Left renal pelvis (tissue), 4 donors: ENCODE measurements around the gene PCBP3. TPM values are rescaled to one million over a fixed set of nuclear protein-coding genes. Genes with fewer than 3 reads are reported as not detected.

Experiments
- DNase-seq, 4 donors: peaks; one replicate each; pipeline ENCODE4 v3.0.0-alpha.2; 2013; ENCODE audit warnings: low read depth in 4 of 4, low spot score in 3 of 4
- polyA plus RNA-seq, 4 donors: library from polyadenylated mRNA; unstranded; fragments of 120-200 nt; gene quantifications; one replicate each; pipeline ENCODE4 v1.2.1, GENCODE V29; 2013; ENCODE audit not compliant: insufficient read length in 4 of 4

PCBP3 gene
- polyA plus RNA-seq, 4 donors, result 1.3 to 2.2 (median 1.8) TPM

- no peak for DNase-seq
Observed at GRCh38 chr21:45721671-45722070, 78.1 kb downstream of the PCBP3 start.

- DNase-seq, result no peak
Observed at GRCh38 chr21:45723049-45723958, 79.8 kb downstream of the PCBP3 start.

GRCh38 chr21:45724345-45724961 lies 80.9 kb downstream of the PCBP3 start:
- no peak for DNase-seq

GRCh38 chr21:45724994-45725843 lies 81.7 kb downstream of the PCBP3 start:
- no peak for DNase-seq

DNA sequence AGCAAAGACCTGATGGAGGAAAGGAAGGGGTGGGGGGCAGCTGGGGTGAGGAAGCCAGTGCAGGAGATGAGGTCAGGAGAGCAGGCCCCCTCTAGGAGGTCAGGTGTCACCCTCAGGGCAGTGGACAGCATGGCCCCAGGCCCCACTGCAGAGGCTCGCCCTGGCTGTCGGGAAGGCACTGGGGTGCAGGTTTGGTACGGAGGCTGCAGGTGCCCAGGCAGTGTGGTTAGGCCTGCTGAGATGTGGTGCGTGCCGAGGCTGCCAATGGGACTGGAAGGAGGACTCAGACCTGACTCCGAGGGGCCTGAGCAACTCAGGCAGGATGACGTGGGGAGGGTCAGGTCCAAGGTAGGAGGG lies 82.3 kb downstream of the PCBP3 start:
- DNase-seq, result no peak

- no peak for DNase-seq
Observed at GRCh38 chr21:45726438-45726837, 82.9 kb downstream of the PCBP3 start.

- no peak for DNase-seq
Observed at GRCh38 chr21:45727390-45727789, 83.9 kb downstream of the PCBP3 start.

GRCh38 chr21:45735259-45736000 lies 91.9 kb downstream of the PCBP3 start:
- no peak for DNase-seq

GRCh38 chr21:45736042-45736689 lies 92.6 kb downstream of the PCBP3 start:
- DNase-seq, result no peak

- no peak for DNase-seq
Observed at GRCh38 chr21:45736690-45737484, 93.4 kb downstream of the PCBP3 start.

GRCh38 chr21:45737485-45738166 lies 94.1 kb downstream of the PCBP3 start:
- no peak for DNase-seq

DNA sequence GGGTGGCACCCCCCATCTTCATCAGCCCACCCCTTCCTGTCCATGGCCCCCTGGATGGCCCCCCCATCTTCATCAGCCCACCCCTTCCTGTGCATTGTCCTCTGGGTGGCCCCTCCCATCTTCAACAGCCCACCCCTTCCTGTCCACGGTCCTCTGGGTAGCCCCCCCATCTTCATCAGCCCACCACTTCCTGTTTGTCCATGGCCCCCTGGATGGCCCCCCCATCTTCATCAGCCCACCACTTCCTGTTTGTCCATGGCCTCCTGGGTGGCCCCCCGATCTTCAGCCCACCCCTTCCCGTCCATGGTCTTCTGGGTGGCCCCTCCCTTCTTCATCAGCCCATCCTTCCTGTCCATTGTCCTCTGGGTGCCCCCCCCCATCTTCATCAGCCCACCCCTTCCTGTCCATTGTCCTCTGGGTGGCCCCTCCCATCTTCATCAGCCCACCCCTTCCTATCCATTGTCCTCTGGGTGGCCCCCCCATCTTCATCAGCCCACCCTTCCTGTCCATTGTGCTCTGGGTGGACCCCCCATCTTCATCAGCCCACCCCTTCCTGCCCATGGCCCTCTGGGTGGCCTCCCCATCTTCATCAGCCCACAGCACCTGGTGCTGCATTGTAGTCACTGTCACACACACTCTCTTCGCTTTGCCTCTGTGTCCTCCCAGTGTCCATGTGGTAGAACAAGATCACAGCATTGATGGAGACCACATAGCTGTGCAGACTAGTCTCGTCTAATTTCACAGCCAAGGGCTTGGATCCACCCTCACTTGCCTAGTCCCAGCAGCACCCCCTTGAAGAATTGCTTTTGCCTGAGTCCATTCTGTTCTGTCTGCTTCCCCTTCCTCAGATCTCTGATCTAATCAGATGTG lies 95.9 kb downstream of the PCBP3 start:
- DNase-seq, result no peak

DNA sequence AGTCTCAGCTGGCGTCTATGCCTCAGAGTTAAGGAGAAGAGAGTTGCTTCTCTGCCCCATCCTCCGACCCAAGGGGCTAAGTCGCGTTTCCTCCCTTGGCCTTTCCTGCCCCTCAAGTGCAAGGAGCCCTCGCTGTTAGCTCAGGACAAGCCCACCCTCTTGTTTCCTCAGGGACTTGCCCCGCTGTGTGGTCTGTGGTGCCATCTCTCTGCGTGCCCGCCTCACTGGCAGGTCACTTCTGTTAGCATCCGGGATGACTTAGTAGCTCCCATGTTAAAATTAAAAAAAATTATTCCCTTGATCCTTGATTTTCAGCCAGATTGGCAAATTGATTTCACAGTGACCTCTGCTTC lies 96.5 kb downstream of the PCBP3 start:
- DNase-seq, result no peak

DNA sequence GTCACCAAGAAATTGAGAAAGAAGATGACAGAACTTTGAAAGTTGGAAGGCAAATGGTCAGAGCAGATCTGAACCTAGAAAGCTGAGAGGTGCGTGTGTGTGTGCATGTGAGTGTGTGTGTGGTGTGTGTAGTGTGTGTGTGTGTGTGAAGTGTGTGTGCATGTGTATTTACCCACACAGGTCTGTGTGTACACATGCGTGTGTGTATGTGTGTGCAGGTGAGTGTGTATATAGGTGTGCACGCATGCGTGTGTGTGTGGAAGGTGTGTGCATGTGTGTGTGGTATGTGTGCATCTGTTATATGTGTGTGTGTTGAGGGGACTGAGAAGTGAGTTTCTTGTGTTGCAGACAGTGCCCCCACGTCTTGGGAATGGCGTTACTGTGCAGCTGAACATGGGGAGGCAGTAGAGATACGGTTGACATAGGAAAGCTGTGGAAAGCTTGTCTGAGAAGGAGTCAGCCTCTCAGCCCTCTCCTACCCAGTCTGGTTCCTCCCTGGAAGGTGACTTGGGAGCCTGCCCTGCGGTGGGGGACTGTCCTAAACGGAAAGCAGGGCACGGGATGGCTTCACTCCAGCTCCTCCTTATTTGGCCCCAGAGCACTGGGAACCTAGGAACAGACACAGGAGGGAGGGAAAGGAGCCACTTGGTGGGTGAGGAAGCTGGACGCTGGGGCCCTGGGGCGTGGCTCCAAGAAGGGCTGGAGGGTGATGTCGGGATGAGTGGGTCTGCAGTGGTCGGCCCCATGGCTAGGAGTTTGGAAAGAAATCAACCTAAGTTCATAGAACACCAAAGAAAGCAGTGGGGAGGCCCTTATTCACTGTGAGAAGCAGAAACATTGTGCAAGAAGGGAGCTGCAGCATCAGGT lies 97.2 kb downstream of the PCBP3 start:
- DNase-seq, result no peak

DNA sequence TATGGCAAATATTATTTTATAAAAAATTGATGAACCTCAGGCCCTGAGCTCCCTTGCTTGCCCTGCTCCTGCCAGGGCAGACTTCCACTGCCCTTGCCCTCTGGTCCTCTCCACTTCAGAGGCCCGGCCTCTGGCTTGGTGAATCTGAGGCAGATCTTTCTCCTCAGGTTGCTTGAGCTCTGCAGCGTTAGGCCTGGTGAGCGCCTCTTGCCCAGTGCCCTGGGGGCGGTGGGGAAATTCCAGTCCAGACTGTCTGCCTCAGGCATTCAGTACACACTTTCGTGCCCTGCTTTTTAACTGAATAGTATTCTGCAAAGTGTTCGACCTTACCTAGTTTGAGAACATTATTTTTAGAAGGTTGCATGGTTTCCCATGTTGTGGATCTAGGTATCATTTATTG lies 98.2 kb downstream of the PCBP3 start:
- DNase-seq, result no peak

DNA sequence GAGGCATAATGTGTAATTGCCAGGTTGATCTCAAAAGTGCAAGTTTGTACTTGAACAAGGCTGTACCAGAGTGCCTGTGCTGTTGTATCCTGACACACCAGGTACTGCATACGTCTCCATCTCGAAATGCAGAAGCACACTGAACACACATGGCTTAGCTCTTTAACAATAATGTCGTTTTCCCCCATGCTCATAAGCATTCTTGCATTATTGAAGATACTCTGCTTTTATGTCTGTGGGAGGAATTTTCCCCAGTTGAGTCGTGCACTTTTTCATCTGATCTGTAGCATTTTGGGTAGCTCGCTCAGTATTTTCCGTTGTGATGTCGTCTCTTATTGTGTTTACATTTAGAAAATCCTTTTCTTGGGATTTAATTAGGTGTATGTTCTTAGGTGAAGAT lies 98.7 kb downstream of the PCBP3 start:
- DNase-seq, result no peak

DNA sequence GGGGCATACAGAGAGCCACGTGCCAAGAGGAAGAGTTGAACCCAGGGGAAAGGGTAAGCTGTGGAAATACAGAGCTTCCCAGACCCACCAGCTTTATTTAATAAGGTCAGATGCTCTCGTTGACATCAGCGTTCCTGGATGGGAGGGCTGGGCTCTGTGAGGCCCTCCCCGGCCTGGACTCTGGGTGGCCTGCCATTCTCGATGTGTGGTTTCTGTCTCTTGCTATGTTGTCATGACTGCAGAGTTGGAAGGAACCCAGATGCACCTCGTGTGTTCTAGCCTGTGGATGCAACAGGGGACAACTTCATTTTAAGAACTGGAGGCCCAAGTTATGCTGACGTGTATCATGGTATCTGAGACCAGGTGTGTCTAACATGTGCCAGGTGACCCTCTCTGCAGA lies 101.7 kb downstream of the PCBP3 start:
- DNase-seq, result no peak
